Measurements from ENCODE around the gene MFSD12. TPM values are rescaled to one million over a fixed set of nuclear protein-coding genes. Genes with fewer than 3 reads are reported as not detected.
A peak's percentile ranks its signal among the peaks of the same experiment; 100 is the strongest.

The MFSD12 gene
- total RNA-seq, 2 experiments from 2014 or later = 78.8 to 79.4 TPM

- Histone ChIP-seq H3K9me2 (ENCODE audit: insufficient read depth, low read length) (no peaks in the 10 kb centered on the region), H3K36me3 (ENCODE audit: insufficient read depth, low read length) (peaks cover 50% of the 10 kb centered on the region), H3K79me2 (ENCODE audit: insufficient read depth, low read depth, low read length) (no peaks in the 10 kb centered on the region), H3K27ac (ENCODE audit: low read depth, low read length, poor library complexity, severe bottlenecking) (no peak overlapping the region), H2AFZ (ENCODE audit: low read length) (no peak overlapping the region), H4K20me1 (ENCODE audit: insufficient read depth, low read length) (no peaks in the 10 kb centered on the region), H3K4me1 (ENCODE audit: insufficient read depth, low read length, poor library complexity, severe bottlenecking) (no peaks in the 10 kb centered on the region), H3K4me3 (ENCODE audit: low read depth, low read length, poor library complexity, severe bottlenecking) (no peak overlapping the region), H3K4me2 (ENCODE audit: low read length) (no peak overlapping the region), H3K9me3 (ENCODE audit: low read length) (no peaks in the 10 kb centered on the region)
- CTCF ChIA-PET (ENCODE audit: unreplicated experiment) = no interaction called here
- intact Hi-C loops (cut with micrococcal nuclease; ENCODE audit: unreplicated experiment) = no loop called here
- POLR2A ChIA-PET = no interaction called here
- BruUV-seq (replicated peaks) = no TSS peak
- no peak for DNase-seq (ENCODE audit: low spot score)
- TF ChIP-seq CTCF (conservative IDR thresholded peaks at IDR 0.05; ENCODE audit: low read length) (no peak), EZH2phosphoT487 (IDR thresholded peaks at IDR 0.05; ENCODE audit: borderline replicate concordance, low read depth, low read length) (no peak)
These were observed 30.0 kb downstream of the MFSD12 start for GRCh38 chr19:3527238-3527910.

GRCh38 chr19:3526507-3527237 is 30.7 kb downstream of the MFSD12 start:
- no peaks in the 10 kb centered on the region for H4K20me1 ChIP-seq (ENCODE audit: insufficient read depth, low read length)
- no peaks in the 10 kb centered on the region for H3K79me2 ChIP-seq (ENCODE audit: insufficient read depth, low read depth, low read length)
- H3K4me1 ChIP-seq (ENCODE audit: insufficient read depth, low read length, poor library complexity, severe bottlenecking) = no peaks in the 10 kb centered on the region
- no peak overlapping the region for H3K4me3 ChIP-seq (ENCODE audit: low read depth, low read length, poor library complexity, severe bottlenecking)
- H2AFZ ChIP-seq (ENCODE audit: low read length) = no peak overlapping the region
- CTCF ChIA-PET (ENCODE audit: unreplicated experiment) = no interaction called here
- H3K9me2 ChIP-seq (ENCODE audit: insufficient read depth, low read length) = no peaks in the 10 kb centered on the region
- no peak overlapping the region for H3K27ac ChIP-seq (ENCODE audit: low read depth, low read length, poor library complexity, severe bottlenecking)
- TF ChIP-seq EZH2phosphoT487 (IDR thresholded peaks at IDR 0.05; ENCODE audit: borderline replicate concordance, low read depth, low read length) (no peak), CTCF (conservative IDR thresholded peaks at IDR 0.05; ENCODE audit: low read length) (peak; percentile 57)
- POLR2A ChIA-PET = no interaction called here
- BruUV-seq (replicated peaks) = no TSS peak
- intact Hi-C loops (cut with micrococcal nuclease; ENCODE audit: unreplicated experiment) = no loop called here
- H3K36me3 ChIP-seq (ENCODE audit: insufficient read depth, low read length) = peaks cover 49% of the 10 kb centered on the region
- H3K9me3 ChIP-seq (ENCODE audit: low read length) = no peaks in the 10 kb centered on the region
- DNase-seq (ENCODE audit: low spot score) = no peak
- no peak overlapping the region for H3K4me2 ChIP-seq (ENCODE audit: low read length)

- Histone ChIP-seq H3K36me3 (ENCODE audit: insufficient read depth, low read length) (peaks cover 57% of the 10 kb centered on the region), H3K9me3 (ENCODE audit: low read length) (no peaks in the 10 kb centered on the region), H2AFZ (ENCODE audit: low read length) (no peak overlapping the region), H3K9me2 (ENCODE audit: insufficient read depth, low read length) (no peaks in the 10 kb centered on the region), H3K4me1 (ENCODE audit: insufficient read depth, low read length, poor library complexity, severe bottlenecking) (no peaks in the 10 kb centered on the region), H3K27ac (ENCODE audit: low read depth, low read length, poor library complexity, severe bottlenecking) (no peak overlapping the region), H4K20me1 (ENCODE audit: insufficient read depth, low read length) (no peaks in the 10 kb centered on the region), H3K79me2 (ENCODE audit: insufficient read depth, low read depth, low read length) (no peaks in the 10 kb centered on the region), H3K4me2 (ENCODE audit: low read length) (no peak overlapping the region), H3K4me3 (ENCODE audit: low read depth, low read length, poor library complexity, severe bottlenecking) (no peak overlapping the region)
- ChIA-PET CTCF (ENCODE audit: unreplicated experiment) (no interaction called here), POLR2A (no interaction called here)
- DNase-seq (ENCODE audit: low spot score) = no peak
- no peak for TF ChIP-seq EZH2phosphoT487 (IDR thresholded peaks at IDR 0.05; ENCODE audit: borderline replicate concordance, low read depth, low read length)
- TF ChIP-seq CTCF (conservative IDR thresholded peaks at IDR 0.05; ENCODE audit: low read length) = no peak
- BruUV-seq (replicated peaks) = no TSS peak
- intact Hi-C loops (cut with micrococcal nuclease; ENCODE audit: unreplicated experiment) = no loop called here
These were observed 32.4 kb downstream of the MFSD12 start for GRCh38 chr19:3524904-3525451.
